IPS DF 4.7 (cell line): ENCODE results near the gene TMEM9B.
"Not testable (repeated sequence)": the region's sequence is repeated elsewhere in the genome, so short reads cannot be mapped to it uniquely, and the experiment has no call there.

Experiments used
- DNase-seq: peaks from one replicate; pipeline ENCODE4 v3.0.0-alpha.2; 2013; ENCODE audit warnings: low spot score; ENCODE audit errors: extremely low read depth

Gene TMEM9B

DNA sequence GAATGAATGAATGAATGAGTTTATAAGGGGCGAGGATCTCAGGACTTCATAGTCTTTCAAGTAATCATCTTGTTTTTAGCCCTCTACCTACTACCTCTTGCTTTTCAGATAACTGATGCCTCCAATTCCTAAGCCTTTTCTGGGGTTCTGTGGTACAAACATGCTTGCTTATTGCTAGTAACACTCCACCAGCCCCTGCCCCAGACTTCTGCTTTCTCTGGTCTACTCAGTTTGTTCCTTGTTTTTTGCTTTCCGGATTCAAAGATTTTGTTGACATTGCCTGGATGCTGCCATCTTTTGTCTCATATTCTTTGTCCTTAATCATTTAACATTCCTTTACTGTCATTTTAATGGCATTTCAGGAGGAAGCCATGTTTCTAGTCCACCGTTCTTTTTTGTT, 8.9 kb upstream of the TMEM9B start:
- DNase-seq = no peak

DNA sequence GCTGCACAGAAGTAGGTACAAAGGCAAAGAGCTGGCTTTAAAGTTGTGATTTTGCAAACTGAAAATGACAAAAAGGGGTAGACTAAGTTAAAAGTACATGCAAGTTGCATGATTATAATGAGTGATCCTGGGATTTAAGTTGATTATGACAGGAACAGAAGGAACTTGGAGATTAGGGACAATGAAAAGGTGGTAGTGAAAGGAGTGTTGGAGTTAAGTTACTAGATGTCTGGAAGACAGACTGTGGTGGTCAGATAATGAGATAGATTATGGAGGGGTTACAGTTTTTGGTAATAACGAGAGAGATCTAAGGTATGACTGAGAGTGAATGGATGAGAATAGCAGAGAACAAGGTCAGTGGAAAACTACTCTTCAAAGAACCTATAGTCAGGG, 7.7 kb upstream of the TMEM9B start:
- DNase-seq = no peak

DNA sequence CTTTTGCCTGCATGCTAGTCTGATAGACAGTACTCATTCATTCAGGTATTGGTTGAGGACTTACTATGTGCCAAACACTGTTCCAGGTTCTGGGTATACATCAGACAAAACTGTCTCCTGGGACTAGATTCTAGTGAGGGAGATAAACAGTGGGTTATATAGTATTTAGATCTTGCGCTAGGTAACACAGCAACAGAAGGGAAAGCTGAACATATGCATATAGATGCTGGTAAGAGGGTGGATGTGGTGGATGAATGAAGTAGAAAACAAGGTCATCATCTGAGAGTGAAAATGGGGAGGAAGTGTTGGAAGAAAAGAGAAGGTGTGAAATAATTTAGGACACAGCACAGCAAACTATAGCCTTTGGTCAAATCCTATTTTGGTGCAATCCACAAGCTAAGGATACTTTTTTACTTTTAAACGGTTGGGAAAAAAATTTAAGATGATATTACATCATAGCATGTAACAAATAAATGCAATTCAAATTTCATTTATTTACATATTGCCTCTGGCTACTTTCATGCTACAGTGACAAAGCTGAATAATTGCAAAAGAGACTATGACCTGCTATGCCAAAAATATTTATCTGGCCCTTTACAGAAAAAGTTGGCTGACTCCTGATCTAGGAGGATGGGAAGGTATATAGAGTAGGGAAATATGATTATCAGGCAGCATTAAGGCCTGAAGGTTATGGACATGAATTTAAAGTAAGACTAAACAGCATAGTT, 7.1 kb upstream of the TMEM9B start:
- no peak for DNase-seq

DNA sequence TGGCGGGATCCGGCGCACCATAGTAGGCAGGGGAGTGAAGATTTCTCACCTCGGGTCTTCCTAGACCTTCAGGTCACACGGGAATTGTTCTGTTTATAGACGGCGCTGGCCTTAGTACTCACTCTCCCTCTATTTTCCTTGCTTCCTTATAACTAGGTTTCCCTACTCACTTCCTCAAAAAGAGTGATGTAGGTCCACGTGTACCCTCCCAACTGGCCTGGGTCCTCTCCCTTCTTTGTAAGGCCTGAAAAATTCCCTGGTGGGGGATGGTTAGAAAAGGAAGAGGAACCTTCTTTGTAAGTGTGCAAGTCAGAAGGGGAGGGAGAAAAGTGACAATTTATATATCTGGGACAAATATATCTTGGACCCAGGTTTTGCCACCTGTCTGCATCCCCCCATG, 2.9 kb upstream of the TMEM9B start:
- DNase-seq = no peak

DNA sequence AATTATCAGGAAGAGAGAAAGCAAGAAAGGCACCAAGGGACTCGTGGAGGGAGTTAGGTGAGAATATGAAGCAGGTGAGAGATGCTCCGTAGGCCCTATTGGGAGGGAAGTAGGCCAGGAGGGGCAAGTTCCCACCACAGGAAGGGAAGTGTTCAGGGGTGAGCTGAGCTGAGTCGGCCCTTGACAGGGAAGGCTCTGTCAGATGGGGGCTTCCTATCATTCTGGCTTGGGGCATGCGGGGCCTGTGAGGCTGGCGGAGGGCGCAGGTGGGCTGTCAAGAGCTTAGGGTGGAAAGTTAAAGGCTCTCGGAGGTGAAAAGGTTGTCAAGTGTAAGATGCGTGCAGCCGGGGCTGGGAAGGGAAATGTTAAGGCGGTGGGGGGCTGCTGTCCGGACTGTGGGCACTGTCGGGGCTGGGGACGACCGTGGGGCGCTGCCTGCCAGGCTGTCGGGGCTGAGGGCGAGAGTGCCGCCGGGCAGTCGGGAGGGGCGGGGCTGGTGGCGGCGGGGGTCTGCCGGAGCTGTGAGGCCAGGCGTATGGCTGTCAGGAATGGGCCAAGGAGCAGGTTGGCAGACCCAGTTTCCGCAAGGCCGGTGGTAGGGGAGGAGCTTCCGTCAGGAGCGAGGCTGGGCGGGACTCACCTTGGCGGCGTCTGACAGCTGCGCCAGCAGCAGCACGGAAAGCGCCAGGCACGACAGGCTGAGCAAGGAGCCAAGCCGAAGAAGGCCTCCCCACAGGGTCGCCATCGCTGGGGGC, 496 bp downstream of the TMEM9B start:
- DNase-seq = peak; percentile 51

DNA sequence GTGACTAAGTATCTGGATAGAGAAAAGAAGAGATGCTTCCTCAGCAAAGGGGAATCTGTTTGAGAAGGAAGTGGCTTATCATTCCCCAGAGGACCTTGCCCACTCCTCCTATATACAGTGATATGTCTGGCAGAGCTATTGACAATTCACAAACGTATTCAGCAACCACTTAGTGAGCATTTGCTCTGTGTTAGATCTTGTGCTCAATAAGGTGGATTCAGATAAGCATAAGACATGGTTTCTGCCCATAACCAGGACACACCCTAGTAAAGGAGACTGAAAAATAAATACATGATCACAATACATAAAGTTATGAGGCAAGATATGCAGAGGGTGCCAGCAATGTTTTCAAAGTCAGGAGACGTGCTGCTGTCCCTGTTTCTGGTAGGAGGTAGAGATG, 1.4 kb downstream of the TMEM9B start:
- no peak for DNase-seq

DNA sequence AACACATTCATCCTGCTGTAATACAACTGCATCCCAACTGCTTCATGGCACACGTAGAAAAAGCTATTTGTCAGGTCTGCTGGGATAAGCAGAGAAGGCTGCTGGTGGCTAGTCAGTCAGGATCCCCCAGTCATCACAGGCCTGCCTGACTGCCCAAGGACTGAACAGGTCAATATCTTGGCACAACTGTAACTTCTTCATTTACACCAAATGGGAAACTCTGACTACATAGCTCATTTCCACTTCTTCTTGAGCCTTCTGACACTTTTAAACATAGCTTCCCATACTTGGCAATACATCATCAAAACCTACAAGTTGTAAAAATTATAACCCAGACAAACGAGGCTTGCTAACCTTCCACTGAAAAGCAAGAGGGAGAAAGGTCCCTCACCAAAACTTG, 2.8 kb downstream of the TMEM9B start:
- no peak for DNase-seq

DNA sequence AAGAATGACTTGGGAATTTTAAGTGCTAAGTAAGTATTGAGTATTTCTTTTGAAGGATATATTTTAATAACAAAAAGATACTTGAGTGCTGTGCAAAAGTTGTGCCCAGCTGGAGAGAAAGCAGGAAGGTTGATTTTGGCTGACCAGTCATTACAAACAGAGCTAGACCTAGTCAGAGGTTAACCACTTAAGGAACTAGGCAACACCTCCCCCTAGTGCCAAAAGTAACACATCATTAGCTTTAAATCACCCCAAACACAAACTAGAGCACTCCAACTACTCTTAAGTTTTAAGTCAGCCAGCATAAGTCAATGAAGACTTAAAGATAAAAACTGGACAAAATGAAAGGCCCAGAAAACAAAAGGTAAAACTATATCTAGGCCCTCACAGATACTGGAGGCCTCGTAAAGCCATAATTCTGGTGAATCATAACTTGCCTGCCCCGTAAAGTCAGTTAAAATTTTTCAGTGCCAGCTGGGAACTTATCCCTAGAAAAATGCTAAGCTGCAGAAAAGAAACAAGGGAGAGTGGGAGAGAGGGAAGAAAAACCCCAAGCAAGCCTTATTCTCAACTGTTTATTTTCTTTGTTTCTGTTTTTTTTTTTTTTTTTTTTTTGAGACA, 4.6 kb downstream of the TMEM9B start:
- no peak for DNase-seq

DNA sequence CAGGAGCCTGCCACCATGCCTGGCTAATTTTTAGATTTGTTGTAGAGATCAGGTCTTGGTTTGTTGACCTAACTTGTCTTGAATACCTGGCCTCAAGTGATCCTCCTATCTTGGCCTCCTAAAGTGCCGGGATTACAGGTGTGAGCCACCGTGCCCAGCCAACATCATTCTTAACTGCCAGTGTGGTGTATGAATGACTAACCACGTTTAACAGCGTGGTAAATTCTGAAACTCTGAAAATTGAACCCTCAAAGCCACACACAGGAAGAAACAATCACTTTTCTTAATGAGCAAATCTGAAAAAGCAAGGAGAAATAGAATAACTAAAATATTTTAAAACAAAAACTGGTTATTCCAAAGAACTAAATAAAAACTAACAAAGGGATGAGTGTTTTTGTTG, 7.4 kb downstream of the TMEM9B start:
- DNase-seq = no peak

DNA sequence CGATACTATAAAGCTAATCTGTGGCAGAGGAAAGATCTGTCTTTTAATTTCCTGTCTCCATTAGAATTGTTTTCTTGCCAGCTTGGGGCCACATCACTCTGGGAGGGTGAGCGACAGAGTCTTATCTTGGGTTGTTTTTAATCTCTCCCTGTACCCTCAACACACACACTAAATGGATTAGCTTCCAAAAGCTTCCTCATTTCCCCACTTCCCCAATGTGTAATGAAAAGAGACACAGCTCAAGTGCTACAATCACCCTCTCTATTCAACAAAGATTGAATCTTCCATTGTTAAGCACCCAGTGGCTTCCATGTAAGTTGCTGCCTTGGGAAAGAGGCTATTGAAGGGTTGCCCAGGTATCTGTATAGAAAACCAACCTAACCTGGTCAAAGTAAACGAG, 15.4 kb downstream of the TMEM9B start:
- no peak for DNase-seq

DNA sequence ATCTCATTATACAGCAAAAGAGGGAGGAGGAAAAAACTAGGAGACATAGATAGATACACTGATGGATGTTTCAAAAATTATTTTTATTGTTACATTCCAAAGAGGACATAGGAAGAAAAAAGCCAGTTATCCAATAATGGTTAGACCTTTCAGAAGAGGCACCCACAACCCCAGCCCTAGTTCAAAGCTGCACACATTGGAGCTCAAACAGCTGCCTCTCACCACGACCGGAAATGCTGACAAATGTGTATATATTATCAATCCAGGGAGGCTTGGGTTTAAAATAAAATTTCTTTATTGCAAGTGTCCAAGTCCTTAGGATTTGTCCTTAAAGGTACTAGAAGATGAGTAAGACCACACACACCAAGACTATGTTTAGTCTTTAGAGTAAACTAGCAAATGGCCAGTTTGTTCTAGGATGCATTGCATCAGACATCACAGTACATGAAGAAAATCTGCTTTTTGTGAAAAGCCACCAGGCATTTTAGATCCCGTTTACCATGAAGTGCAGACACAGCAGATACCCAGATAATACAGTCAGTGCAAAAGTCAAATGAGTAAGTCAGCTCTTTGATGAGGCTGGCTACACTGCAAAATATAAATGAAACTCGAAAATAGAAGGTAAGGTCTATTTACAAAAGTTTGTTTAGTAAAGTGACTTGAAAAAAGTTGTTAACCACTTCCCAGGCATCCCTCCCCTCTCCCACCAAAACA, 16.9 kb downstream of the TMEM9B start:
- DNase-seq = no peak

DNA sequence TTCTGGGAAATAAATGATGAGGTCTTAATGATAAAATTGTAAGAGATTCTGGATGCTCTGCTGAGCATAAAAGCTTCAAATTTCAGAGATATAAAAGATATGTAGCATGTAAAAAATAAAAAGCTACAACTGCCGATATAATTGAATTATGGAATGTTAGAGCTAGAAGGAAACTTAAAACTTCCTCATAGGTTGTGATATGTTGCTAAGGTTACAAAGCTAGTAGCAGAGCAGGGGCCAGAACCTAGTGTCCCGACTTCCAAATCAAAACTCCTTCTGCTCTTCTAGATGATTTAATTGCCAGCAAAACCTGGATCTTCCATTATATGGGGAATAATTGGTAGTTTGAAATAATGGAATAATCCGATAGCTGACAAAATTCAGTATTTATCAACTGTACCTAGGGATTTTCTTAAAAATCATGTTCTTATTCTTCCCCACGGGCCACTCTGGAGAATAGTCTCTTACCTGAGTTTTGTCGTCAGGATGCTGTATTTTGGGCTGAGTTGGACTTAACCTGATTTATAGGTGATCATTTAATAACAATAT, 21.6 kb downstream of the TMEM9B start, which contains the start of gene ASCL3:
Gene ASCL3 (minus strand): TSS at position 499 of the 549 bp plus-strand sequence. CDS start 4,855 bp downstream, outside the sequence.
- no peak for DNase-seq

DNA sequence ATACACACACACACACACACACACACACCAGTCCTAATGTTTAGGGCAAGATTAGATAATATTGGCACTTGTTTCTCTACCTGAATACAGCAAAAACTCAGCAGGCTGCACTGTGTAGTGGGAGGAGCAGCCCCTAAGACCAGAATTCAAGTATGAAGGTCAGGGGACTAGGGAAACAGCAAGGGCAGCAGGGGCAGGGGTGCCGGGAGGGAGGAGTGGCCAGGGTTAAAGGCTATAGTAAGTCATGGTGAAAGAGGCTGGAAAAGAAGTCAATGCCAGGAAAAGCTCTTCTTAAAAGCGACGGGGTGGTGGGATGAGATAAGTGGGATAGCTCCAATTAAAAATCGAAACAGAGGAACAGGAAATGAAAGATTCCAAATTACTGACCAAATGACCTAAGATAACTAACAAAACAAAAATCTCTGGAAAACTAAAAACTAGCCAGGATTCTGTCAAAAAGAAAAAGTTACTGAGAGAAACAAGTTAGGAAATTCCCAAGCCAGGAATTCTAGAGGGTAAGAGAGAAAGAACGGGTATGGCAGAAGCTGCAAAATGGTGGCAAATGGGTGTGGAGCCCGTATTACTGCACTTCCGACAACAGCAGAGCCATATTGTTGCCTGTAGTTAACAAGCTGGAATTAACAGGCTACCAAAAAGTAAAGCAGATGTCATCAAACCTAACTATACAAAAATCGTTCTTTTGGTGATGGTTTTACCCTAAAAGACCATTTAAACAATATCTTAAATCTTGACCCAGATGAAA, 22.7 kb downstream of the TMEM9B start:
- no peak for DNase-seq

DNA sequence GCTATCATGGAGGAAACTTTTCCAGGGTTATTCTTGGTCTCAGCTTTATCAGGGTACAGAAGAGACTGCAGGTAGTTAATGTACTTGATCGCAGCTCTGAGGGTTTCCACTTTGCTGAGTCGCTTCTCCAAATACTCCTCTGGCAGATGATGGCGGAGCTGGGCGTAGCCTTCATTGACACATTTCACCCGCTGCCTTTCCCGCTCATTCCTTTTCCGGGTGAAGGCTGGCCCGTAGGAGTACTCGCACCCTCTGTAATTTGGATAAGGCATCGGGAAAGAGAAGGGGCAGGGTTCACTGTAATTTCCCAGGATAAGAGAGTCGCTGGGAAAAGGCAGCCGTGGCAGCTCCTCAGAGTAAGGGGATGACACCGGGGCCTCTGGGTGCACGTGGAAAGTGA, 26.6 kb downstream of the TMEM9B start:
- DNase-seq = no peak

DNA sequence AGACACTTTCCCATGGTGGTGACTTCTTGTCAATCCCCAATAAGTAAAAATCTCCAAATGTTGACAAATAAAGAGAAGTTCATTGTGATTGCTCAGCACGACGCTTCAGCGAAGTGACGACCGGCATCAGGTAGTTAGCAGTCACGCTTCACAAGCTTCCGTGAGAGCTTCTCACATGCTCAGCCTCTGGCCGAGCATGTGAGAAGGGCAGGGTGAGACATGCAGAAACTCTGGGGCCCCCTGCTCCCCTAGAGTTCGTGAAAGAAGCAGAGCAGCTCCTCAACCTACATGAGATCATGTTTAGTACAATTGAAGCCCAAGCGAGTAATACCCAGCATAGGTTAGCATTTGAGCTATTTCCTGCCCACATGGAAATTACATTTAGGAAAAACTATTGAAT, 27.1 kb downstream of the TMEM9B start:
- no peak for DNase-seq

DNA sequence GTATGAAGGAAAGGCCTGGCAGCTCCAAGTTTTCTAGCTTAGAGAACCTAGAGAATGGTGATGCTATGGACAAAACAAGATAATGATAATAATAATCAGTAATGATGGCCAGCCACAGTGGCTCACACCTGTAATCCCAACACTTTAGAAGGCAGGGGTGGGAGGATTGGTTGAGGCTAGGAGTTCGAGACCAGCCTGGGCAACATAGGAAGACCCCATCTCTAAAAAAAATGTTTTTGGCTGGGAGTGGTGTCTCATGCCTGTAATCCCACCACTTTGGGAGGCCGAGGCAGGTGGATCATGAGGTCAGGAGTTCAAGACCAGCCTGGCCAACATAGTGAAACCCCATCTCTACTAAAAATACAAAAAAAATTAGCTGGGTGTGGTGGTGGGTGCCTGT, 28.5 kb downstream of the TMEM9B start:
- DNase-seq = not testable (repeated sequence)

DNA sequence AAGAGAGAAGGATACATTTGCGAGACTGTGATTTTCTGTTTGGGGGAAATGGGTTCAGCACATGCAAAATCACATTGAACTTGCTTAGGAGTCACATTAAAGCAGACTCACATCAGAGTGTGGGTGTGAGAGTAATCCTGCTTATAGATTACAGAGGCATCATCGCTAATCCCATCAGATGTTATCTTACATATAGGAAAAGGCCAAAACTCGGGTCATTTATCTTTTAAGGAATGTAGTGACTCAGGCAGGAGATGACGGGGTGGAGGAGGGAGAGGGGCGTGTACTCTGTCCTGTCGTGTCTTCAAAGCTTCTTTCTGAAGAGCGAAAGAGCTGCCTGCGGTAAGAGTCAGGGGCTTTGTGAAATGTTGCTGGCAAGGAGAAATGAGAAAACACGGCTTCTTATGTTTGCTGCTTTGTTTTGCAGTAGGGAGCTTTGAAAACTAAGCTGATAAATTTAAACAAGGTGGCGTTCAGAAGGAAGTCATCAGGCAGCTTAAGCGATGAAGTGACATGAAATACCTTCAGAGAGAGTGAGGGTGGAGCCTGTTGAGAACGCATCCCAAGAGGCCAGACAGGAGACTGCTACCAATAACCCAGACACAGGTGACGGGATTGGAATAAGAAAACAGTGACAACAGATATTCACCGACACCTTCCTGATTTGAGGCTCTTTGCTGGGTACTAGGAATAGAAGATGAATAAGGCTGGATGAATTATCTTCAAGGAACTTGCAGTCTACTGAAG, 29.3 kb downstream of the TMEM9B start:
- no peak for DNase-seq

DNA sequence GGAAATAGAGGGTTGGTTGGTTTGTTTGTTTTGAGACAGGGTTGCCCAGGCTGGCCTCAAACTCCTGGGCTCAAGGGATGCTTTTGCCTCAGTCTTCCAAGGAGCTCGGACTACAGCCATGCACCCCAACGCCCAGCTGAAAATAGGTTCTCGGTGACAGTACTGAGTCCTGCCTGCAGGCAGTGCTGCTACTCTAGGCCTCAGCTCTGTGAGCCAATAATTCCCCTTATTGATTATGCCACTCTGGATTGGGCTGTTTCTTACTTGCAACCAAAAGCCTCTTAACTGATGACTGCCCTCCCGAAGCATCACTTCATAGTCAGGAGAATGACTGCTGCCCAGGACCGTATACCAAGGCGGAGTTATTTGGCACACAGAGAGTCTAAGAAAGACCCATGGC, 30.3 kb downstream of the TMEM9B start:
- DNase-seq = no peak

DNA sequence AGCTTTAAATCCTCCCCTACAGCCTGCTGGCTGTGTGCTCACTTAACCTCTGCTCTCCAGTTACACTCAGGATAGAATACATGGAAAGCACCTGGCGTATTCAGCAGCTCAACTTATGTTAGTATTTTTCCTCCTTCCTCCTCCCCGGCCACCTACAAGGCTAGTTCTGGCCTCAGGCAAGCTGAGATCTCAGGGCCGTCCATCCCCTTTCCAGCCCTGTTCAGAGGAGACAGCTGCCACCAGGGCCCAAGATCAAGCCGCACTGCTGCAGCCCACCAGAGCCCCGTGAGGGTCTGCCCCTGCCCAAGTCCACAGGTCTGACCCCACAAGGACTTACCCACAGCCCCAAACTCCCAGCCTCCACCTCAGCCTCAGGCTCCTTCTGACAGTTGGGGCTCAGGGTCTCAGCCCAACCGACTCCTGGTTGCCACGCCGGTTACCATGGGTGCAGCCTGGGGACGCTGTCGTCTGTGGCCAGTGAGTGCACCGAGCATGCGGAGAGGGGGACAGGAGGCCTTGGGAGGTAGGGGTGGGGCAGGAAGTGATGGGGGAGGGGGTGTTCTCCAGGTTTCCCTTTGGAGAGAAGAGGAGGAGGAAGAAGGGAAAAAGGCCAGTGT, 31.6 kb downstream of the TMEM9B start, which contains the start of gene C11orf16:
Gene C11orf16 (minus strand): TSS at position 384 of the 617 bp plus-strand sequence. CDS start 639 bp downstream, outside the sequence.
- no peak for DNase-seq
